Mammary epithelial cell (primary cell): ENCODE data around the gene HAUS6.

Experiments used
- EZH2 ChIP-seq: IDR thresholded peaks from 2 replicates; pipeline ENCODE4 v1.6.1; 2012; ENCODE audit warnings: low read length, inconsistent platforms, borderline replicate concordance
- TF ChIP-seq, protein P1 (sequence below), 2 donors: IDR thresholded peaks in 1 of 2; conservative IDR thresholded peaks in 1 of 2; 2 replicates each; pipeline ENCODE4 v1.5.1; 2011 to 2012; ENCODE audit warnings: inconsistent platforms in 2 of 2, low read length in 2 of 2, mild to moderate bottlenecking in 2 of 2, control low read depth in 1 of 2, low read depth in 1 of 2; ENCODE audit not compliant: insufficient read depth in 1 of 2; ENCODE audit errors: extremely low read depth in 1 of 2

DNA sequence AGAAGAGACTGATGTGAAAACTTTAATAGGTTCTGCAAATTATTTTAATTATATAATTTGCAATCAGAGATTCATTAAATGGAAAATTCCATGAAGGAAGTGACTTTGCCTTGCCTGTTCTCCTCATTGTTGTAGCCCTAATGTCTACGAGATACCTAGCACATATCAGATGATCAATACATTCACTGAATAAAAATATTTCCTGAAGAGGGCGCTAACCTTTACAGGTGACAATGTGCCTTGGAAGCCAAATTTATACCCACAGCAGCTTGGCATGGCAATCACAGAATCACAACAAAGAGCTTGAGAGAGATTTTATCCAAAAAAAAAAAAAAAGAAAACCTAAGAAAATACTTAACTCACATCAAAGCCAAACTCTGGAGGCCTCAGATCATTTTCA is 17.4 kb downstream of the HAUS6 start:
- TF ChIP-seq, protein P1, sequence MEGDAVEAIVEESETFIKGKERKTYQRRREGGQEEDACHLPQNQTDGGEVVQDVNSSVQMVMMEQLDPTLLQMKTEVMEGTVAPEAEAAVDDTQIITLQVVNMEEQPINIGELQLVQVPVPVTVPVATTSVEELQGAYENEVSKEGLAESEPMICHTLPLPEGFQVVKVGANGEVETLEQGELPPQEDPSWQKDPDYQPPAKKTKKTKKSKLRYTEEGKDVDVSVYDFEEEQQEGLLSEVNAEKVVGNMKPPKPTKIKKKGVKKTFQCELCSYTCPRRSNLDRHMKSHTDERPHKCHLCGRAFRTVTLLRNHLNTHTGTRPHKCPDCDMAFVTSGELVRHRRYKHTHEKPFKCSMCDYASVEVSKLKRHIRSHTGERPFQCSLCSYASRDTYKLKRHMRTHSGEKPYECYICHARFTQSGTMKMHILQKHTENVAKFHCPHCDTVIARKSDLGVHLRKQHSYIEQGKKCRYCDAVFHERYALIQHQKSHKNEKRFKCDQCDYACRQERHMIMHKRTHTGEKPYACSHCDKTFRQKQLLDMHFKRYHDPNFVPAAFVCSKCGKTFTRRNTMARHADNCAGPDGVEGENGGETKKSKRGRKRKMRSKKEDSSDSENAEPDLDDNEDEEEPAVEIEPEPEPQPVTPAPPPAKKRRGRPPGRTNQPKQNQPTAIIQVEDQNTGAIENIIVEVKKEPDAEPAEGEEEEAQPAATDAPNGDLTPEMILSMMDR (conservative IDR thresholded peaks at IDR 0.05 in 1 of 2, IDR thresholded peaks at IDR 0.05 in 1 of 2; ENCODE audit: extremely low read depth in 1 of 2, insufficient read depth in 1 of 2, low read depth in 1 of 2, low read length in 2 of 2), result peak; percentile 47
- no peak for TF ChIP-seq EZH2
